HCT116 (cell line): Measurements from ENCODE around the gene EN2. TPM values are rescaled to one million over a fixed set of nuclear protein-coding genes. Genes with fewer than 3 reads are reported as not detected.

Source experiments
- ATAC-seq: fragments of 200-7000 bp; cut with Tn5 transposase; 2 replicates; pipeline ENCODE4 v1.9.1; 2020; ENCODE audit warnings: mild to moderate bottlenecking, moderate library complexity
- BruUV-seq: library from RNA; stranded (reverse); fragments of 400-500 nt; replicated peaks from 2 replicates; lab custom pipeline; 2021; lab: Mats Ljungman, UMichigan
- CTCF ChIA-PET: fragments of 300-600 bp; sonication (Branson Sonifier 250); formaldehyde crosslinking; loops from one replicate; lab custom pipeline; 2021; ENCODE audit warnings: antibody characterized with exemption; lab: Charles Lee
- POLR2A ChIA-PET: fragments of 300-600, 350-600 bp; sonication (Branson Sonifier 250); formaldehyde crosslinking; loops from one replicate; lab custom pipeline; 2021; ENCODE audit warnings: antibody characterized with exemption; lab: Charles Lee
- RAD21 ChIA-PET, 2 experiments: fragments of 300-600 bp; sonication (Branson Sonifier 250); formaldehyde crosslinking; loops; one replicate each; lab custom pipeline; 2023; ENCODE audit warnings: low total read pairs in 2 of 2; ENCODE audit not compliant: uncharacterized antibody in 2 of 2, unreplicated experiment in 2 of 2, low non-redundant PET in 1 of 2; lab: Charles Lee
- DNase-seq: peaks from one replicate; pipeline ENCODE4 v3.0.0-alpha.2; 2010; ENCODE audit warnings: low read depth, low spot score
- H2AFZ ChIP-seq: fragments of 200-600 bp; shearing (Covaris generic), sonication (generic); 2 replicates; pipeline ENCODE4 v1.6.1; 2017; ENCODE audit warnings: low read depth, mixed run types, mixed read lengths, antibody characterized with exemption, low read length; ENCODE audit not compliant: poor library complexity, severe bottlenecking
- H3K27ac ChIP-seq: 2 replicates; pipeline ENCODE4 v1.5.1; 2012; ENCODE audit warnings: low read depth, low read length
- H3K27me3 ChIP-seq: fragments of 200-600 bp; sonication (generic); 2 replicates; pipeline ENCODE4 v1.6.1; 2016; ENCODE audit warnings: mixed run types, low read length, mixed read lengths; ENCODE audit not compliant: insufficient read depth
- H3K36me3 ChIP-seq, 2 experiments: fragments of 200-500 bp in 1 of 2; fragments of 200-600 bp in 1 of 2; sonication (Bioruptor generic) in 1 of 2; sonication (generic) in 1 of 2; 2 replicates each; pipeline versions ENCODE4 v1.5.1 to v1.6.1; 2014 to 2016; ENCODE audit warnings: low read length in 2 of 2, inconsistent platforms in 1 of 2, mixed read lengths in 1 of 2, mixed run types in 1 of 2; ENCODE audit not compliant: insufficient read depth in 2 of 2, control insufficient read depth in 1 of 2
- H3K4me1 ChIP-seq, 2 experiments: fragments of 200-600 bp in 1 of 2; sonication (generic) in 1 of 2; 2 replicates each; pipeline versions ENCODE4 v1.5.1 to v1.6.1; 2012 to 2017; ENCODE audit warnings: low read length in 2 of 2, inconsistent platforms in 1 of 2, mild to moderate bottlenecking in 1 of 2, mixed read lengths in 1 of 2, mixed run types in 1 of 2, moderate library complexity in 1 of 2; ENCODE audit not compliant: insufficient read depth in 2 of 2, control insufficient read depth in 1 of 2
- H3K4me2 ChIP-seq: fragments of 200-600 bp; sonication (generic); 2 replicates; pipeline ENCODE4 v1.6.1; 2017; ENCODE audit warnings: mixed run types, low read length, mixed read lengths
- H3K4me3 ChIP-seq, 2 experiments: fragments of 200-600 bp in 1 of 2; sonication (generic) in 1 of 2; replicated peaks in 1 of 2; 2 replicates each; pipeline ENCODE4 v1.5.1; 2011 to 2016; ENCODE audit warnings: low read length in 2 of 2, control low read depth in 1 of 2, low read depth in 1 of 2, mild to moderate bottlenecking in 1 of 2, mixed read lengths in 1 of 2, mixed run types in 1 of 2
- H3K79me2 ChIP-seq: fragments of 200-600 bp; sonication (generic); 2 replicates; pipeline ENCODE4 v1.6.1; 2017; ENCODE audit warnings: mild to moderate bottlenecking, mixed run types, low read length, moderate library complexity, mixed read lengths; ENCODE audit not compliant: insufficient read depth
- H3K9ac ChIP-seq: fragments of 200-600 bp; sonication (generic); 2 replicates; pipeline ENCODE4 v1.6.1; 2016; ENCODE audit warnings: low read length, mixed read lengths
- H3K9me2 ChIP-seq: fragments of 200-600 bp; sonication (generic), shearing (Covaris generic); 2 replicates; pipeline ENCODE4 v1.6.1; 2017; ENCODE audit warnings: mixed run types, mild to moderate bottlenecking, moderate library complexity; ENCODE audit not compliant: insufficient read depth
- H3K9me3 ChIP-seq, 2 experiments: fragments of 200-500 bp in 1 of 2; fragments of 200-600 bp in 1 of 2; sonication (Bioruptor generic) in 1 of 2; sonication (generic) in 1 of 2; 2 replicates each; pipeline ENCODE4 v1.6.1; 2014 to 2017; ENCODE audit warnings: low read length in 2 of 2, mixed read lengths in 2 of 2, inconsistent platforms in 1 of 2, low read depth in 1 of 2, mild to moderate bottlenecking in 1 of 2, mixed run types in 1 of 2, moderate library complexity in 1 of 2; ENCODE audit not compliant: control insufficient read depth in 1 of 2, insufficient read depth in 1 of 2
- H4K20me1 ChIP-seq: fragments of 200-600 bp; sonication (generic), shearing (Covaris generic); 2 replicates; pipeline ENCODE4 v1.6.1; 2017; ENCODE audit warnings: mixed run types, mild to moderate bottlenecking, moderate library complexity; ENCODE audit not compliant: insufficient read depth
- CEBPB ChIP-seq: IDR thresholded peaks from 2 replicates; pipeline ENCODE4 v1.6.1; 2012; ENCODE audit warnings: low read depth
- CTCF ChIP-seq, 3 experiments: fragments of 200-600 bp in 1 of 3; sonication (generic) in 1 of 3; IDR thresholded peaks in 2 of 3; conservative IDR thresholded peaks in 1 of 3; 2 replicates each; pipeline ENCODE4 v1.5.1; 2012 to 2017; ENCODE audit warnings: low read depth in 2 of 3, low read length in 2 of 3, antibody characterized with exemption in 1 of 3, borderline replicate concordance in 1 of 3, control low read depth in 1 of 3, mild to moderate bottlenecking in 1 of 3, mixed read lengths in 1 of 3, mixed run types in 1 of 3, moderate library complexity in 1 of 3; ENCODE audit not compliant: insufficient read depth in 1 of 3
- EGR1 ChIP-seq: IDR thresholded peaks from 2 replicates; pipeline ENCODE4 v1.6.1; 2012; ENCODE audit warnings: low read depth
- ELF1 ChIP-seq: IDR thresholded peaks from 2 replicates; pipeline ENCODE4 v1.6.1; 2012; ENCODE audit warnings: low read depth, borderline replicate concordance
- EZH2 ChIP-seq: fragments of 200-600 bp; sonication (generic); IDR thresholded peaks from 2 replicates; pipeline ENCODE4 v1.6.1; 2017; ENCODE audit warnings: antibody characterized with exemption, mixed run types
- EZH2phosphoT487 ChIP-seq: fragments of 200-600 bp; IDR thresholded peaks from 2 replicates; pipeline ENCODE4 v1.6.1; 2018; ENCODE audit warnings: antibody characterized with exemption, borderline replicate concordance
- FOSL1 ChIP-seq: IDR thresholded peaks from 2 replicates; pipeline ENCODE4 v1.6.1; 2012; ENCODE audit warnings: low read depth
- JUND ChIP-seq: IDR thresholded peaks from 2 replicates; pipeline ENCODE4 v1.6.1; 2012
- POLR2A ChIP-seq: IDR thresholded peaks from 2 replicates; pipeline ENCODE4 v1.7.0; 2011; ENCODE audit warnings: borderline replicate concordance; ENCODE audit not compliant: insufficient read depth, insufficient read length; ENCODE audit errors: extremely low read depth
- POLR2AphosphoS5 ChIP-seq: IDR thresholded peaks from 2 replicates; pipeline ENCODE4 v1.6.1; 2011; ENCODE audit warnings: mild to moderate bottlenecking, low read depth, low read length, moderate library complexity
- RAD21 ChIP-seq: IDR thresholded peaks from 2 replicates; pipeline ENCODE4 v1.6.1; 2012; ENCODE audit warnings: low read depth, mild to moderate bottlenecking
- SP1 ChIP-seq: IDR thresholded peaks from 2 replicates; pipeline ENCODE4 v1.6.1; 2012; ENCODE audit warnings: low read depth
- SRF ChIP-seq: IDR thresholded peaks from 2 replicates; pipeline ENCODE4 v1.6.1; 2012; ENCODE audit warnings: low read depth
- TCF7L2 ChIP-seq: IDR thresholded peaks from 2 replicates; pipeline ENCODE4 v1.7.0; 2011; ENCODE audit warnings: borderline replicate concordance, inconsistent platforms; ENCODE audit not compliant: insufficient read depth, insufficient read length; ENCODE audit errors: extremely low read depth
- YY1 ChIP-seq: IDR thresholded peaks from 2 replicates; pipeline ENCODE4 v1.6.1; 2011; ENCODE audit warnings: low read length, low read depth, moderate library complexity, mild to moderate bottlenecking; ENCODE audit not compliant: insufficient replicate concordance; ENCODE audit errors: extremely low read depth
- ZNF274 ChIP-seq: fragments of 200-500 bp; sonication (Bioruptor generic); IDR thresholded peaks from 2 replicates; pipeline ENCODE4 v1.6.1; 2014; ENCODE audit warnings: mild to moderate bottlenecking, low read depth, low read length, inconsistent platforms
- intact Hi-C: fragments of 100-400 bp; cut with micrococcal nuclease; formaldehyde crosslinking; loops from 2 replicates; pipeline ENCODE4 v1.10.0; 2022
- total RNA-seq: library from RNA; stranded (reverse); gene quantifications from one replicate; pipeline ENCODE4 v1.2.1, GENCODE V29; 2021; ENCODE audit not compliant: unreplicated experiment
- TF ChIP-seq, protein P1 (sequence below): IDR thresholded peaks from 2 replicates; pipeline ENCODE4 v1.6.1; 2011; ENCODE audit warnings: mild to moderate bottlenecking, low read length, moderate library complexity; ENCODE audit not compliant: insufficient replicate concordance; ENCODE audit errors: extremely low read depth

Gene EN2
- total RNA-seq, 1 experiment from 2014 or later: 0.32 TPM

GRCh38 chr7:155489862-155490696 is 32.1 kb downstream of the EN2 start:
- no peaks in the 10 kb centered on the region; a peak in 1 of 4 replicates for H3K4me1 ChIP-seq
- no peaks in the 10 kb centered on the region for H3K9me3 ChIP-seq
- TF ChIP-seq, protein P1, sequence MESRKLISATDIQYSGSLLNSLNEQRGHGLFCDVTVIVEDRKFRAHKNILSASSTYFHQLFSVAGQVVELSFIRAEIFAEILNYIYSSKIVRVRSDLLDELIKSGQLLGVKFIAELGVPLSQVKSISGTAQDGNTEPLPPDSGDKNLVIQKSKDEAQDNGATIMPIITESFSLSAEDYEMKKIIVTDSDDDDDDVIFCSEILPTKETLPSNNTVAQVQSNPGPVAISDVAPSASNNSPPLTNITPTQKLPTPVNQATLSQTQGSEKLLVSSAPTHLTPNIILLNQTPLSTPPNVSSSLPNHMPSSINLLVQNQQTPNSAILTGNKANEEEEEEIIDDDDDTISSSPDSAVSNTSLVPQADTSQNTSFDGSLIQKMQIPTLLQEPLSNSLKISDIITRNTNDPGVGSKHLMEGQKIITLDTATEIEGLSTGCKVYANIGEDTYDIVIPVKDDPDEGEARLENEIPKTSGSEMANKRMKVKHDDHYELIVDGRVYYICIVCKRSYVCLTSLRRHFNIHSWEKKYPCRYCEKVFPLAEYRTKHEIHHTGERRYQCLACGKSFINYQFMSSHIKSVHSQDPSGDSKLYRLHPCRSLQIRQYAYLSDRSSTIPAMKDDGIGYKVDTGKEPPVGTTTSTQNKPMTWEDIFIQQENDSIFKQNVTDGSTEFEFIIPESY: no peak
- TF ChIP-seq CTCF (IDR thresholded peaks at IDR 0.05 in 2 of 3, conservative IDR thresholded peaks at IDR 0.05 in 1 of 3; ENCODE audit: borderline replicate concordance in 1 of 3, insufficient read depth in 1 of 3, low read depth in 2 of 3, low read length in 2 of 3): no peak
- TF ChIP-seq FOSL1: no peak
- no peak for TF ChIP-seq TCF7L2
- no peak for TF ChIP-seq ZNF274
- no peak for TF ChIP-seq EZH2
- no peak for TF ChIP-seq POLR2AphosphoS5
- no peak for TF ChIP-seq EZH2phosphoT487
- no peak for TF ChIP-seq CEBPB
- TF ChIP-seq EGR1: no peak
- no peak for TF ChIP-seq JUND
- no peak for TF ChIP-seq POLR2A
- no peak for TF ChIP-seq SRF
- TF ChIP-seq RAD21: no peak
- no peak for TF ChIP-seq SP1
- no peak for TF ChIP-seq ELF1
- no peak for TF ChIP-seq YY1
- POLR2A ChIA-PET: no interaction called here
- no peaks in the 10 kb centered on the region for H3K79me2 ChIP-seq
- intact Hi-C loops: no loop called here
- DNase-seq (no peak), ATAC-seq (no peak)
- H3K9me2 ChIP-seq: no peaks in the 10 kb centered on the region
- no peaks in the 10 kb centered on the region for H3K36me3 ChIP-seq
- H3K27ac ChIP-seq: no peak overlapping the region
- no peak overlapping the region for H3K4me3 ChIP-seq
- CTCF ChIA-PET: no interaction called here
- RAD21 ChIA-PET: no interaction called here
- H4K20me1 ChIP-seq: no peaks in the 10 kb centered on the region
- no peak overlapping the region for H2AFZ ChIP-seq
- 0 out of 2 replicates have a peak, but pooled peaks cover 8% of the 10 kb centered on the region for H3K27me3 ChIP-seq
- no TSS peak for BruUV-seq
- H3K9ac ChIP-seq: no peak overlapping the region
- no peak overlapping the region for H3K4me2 ChIP-seq
